SK-N-SH (cell line): ENCODE results near the gene CHPF. TPM values are rescaled to one million over a fixed set of nuclear protein-coding genes. Genes with fewer than 3 reads are reported as not detected.

Source experiments
- CTCF ChIA-PET: fragments of 300-600, 350-600 bp; formaldehyde crosslinking; extraction: SDS; loops from one replicate; lab custom pipeline; 2021; lab: Yijun Ruan, JAX
- POLR2A ChIA-PET: fragments of 350-600 bp; sonication (Branson Sonifier 250); formaldehyde crosslinking; extraction: SDS; loops from one replicate; lab custom pipeline; 2020; ENCODE audit warnings: antibody characterized with exemption, inconsistent platforms; lab: Yijun Ruan, JAX
- DNase-seq: peaks from one replicate; pipeline ENCODE4 v3.0.0; 2012
- H2AFZ ChIP-seq: fragments of 200-600 bp; sonication (generic); 2 replicates; pipeline ENCODE4 v1.8.1; 2016; ENCODE audit warnings: antibody characterized with exemption, mild to moderate bottlenecking, low read depth
- H3F3A ChIP-seq: fragments of 200-600 bp; sonication (generic); replicated peaks from 2 replicates; pipeline ENCODE3; 2016; ENCODE audit warnings: antibody characterized with exemption, mild to moderate bottlenecking; ENCODE audit not compliant: insufficient read depth
- H3K27ac ChIP-seq, 2 experiments: fragments of 200-500 bp in 1 of 2; fragments of 200-600 bp in 1 of 2; sonication (Bioruptor generic) in 1 of 2; sonication (generic), shearing (Covaris generic) in 1 of 2; 2 replicates each; pipeline versions ENCODE4 v1.5.1 to v1.6.1; 2014 to 2016; ENCODE audit warnings: low read depth in 2 of 2, inconsistent platforms in 1 of 2, low read length in 1 of 2, mild to moderate bottlenecking in 1 of 2, mixed read lengths in 1 of 2
- H3K27me3 ChIP-seq: fragments of 200-600 bp; sonication (generic), shearing (Covaris generic); 2 replicates; pipeline ENCODE4 v1.6.1; 2016; ENCODE audit warnings: mixed run types; ENCODE audit not compliant: insufficient read depth
- H3K36me3 ChIP-seq, 2 experiments: fragments of 200-500 bp in 1 of 2; fragments of 200-600 bp in 1 of 2; sonication (Bioruptor generic) in 1 of 2; sonication (generic) in 1 of 2; replicated peaks in 1 of 2; 2 replicates each; pipeline versions ENCODE3 to v1.5.1; 2014 to 2016; ENCODE audit warnings: low read length in 1 of 2, mild to moderate bottlenecking in 1 of 2; ENCODE audit not compliant: insufficient read depth in 2 of 2, control insufficient read depth in 1 of 2
- H3K4me1 ChIP-seq, 2 experiments: fragments of 200-500 bp in 1 of 2; fragments of 200-600 bp in 1 of 2; sonication (Bioruptor generic) in 1 of 2; sonication (generic), shearing (Covaris generic) in 1 of 2; 2 replicates each; pipeline versions ENCODE4 v1.5.1 to v1.6.1; 2014 to 2016; ENCODE audit warnings: low read depth in 1 of 2, low read length in 1 of 2, mixed run types in 1 of 2; ENCODE audit not compliant: insufficient read depth in 2 of 2, control insufficient read depth in 1 of 2
- H3K4me2 ChIP-seq: fragments of 200-600 bp; sonication (generic), shearing (Covaris generic); 2 replicates; pipeline ENCODE4 v1.6.1; 2017; ENCODE audit warnings: mixed run types
- H3K4me3 ChIP-seq, 2 experiments: fragments of 200-500 bp in 1 of 2; fragments of 200-600 bp in 1 of 2; sonication (Bioruptor generic) in 1 of 2; sonication (generic), shearing (Covaris generic) in 1 of 2; 2 replicates each; pipeline versions ENCODE4 v1.5.1 to v1.8.1; 2014 to 2016; ENCODE audit warnings: low read depth in 2 of 2, inconsistent platforms in 1 of 2, low read length in 1 of 2, mild to moderate bottlenecking in 1 of 2, mixed read lengths in 1 of 2, moderate library complexity in 1 of 2
- H3K79me2 ChIP-seq: fragments of 200-600 bp; sonication (generic); 2 replicates; pipeline ENCODE4 v1.8.1; 2017; ENCODE audit warnings: mild to moderate bottlenecking; ENCODE audit not compliant: insufficient read depth
- H3K9ac ChIP-seq: fragments of 200-600 bp; sonication (generic); 2 replicates; pipeline ENCODE4 v1.6.1; 2017; ENCODE audit warnings: mixed run types
- H3K9me2 ChIP-seq: fragments of 200-600 bp; sonication (generic); 2 replicates; pipeline ENCODE4 v1.6.1; 2017; ENCODE audit warnings: mixed run types
- H3K9me3 ChIP-seq: fragments of 200-600 bp; sonication (generic); 2 replicates; pipeline ENCODE4 v1.6.1; 2017; ENCODE audit warnings: mixed run types, mild to moderate bottlenecking, moderate library complexity
- H4K20me1 ChIP-seq: fragments of 200-600 bp; sonication (generic); 2 replicates; pipeline ENCODE4 v1.6.1; 2017; ENCODE audit warnings: mild to moderate bottlenecking, mixed run types; ENCODE audit not compliant: insufficient read depth
- CTCF ChIP-seq: fragments of 200-600 bp; sonication (generic); IDR thresholded peaks from 2 replicates; pipeline ENCODE4 v1.6.1; 2017; ENCODE audit warnings: antibody characterized with exemption, mild to moderate bottlenecking, moderate library complexity
- ELF1 ChIP-seq: IDR thresholded peaks from 2 replicates; pipeline ENCODE4 v1.4.0; 2012
- EP300 ChIP-seq, 2 experiments: IDR thresholded peaks; 2 replicates each; pipeline versions ENCODE4 v1.4.0 to v1.6.1; 2012; ENCODE audit warnings: borderline replicate concordance in 1 of 2, low read depth in 1 of 2, low read length in 1 of 2
- FOSL2 ChIP-seq: IDR thresholded peaks from 2 replicates; pipeline ENCODE4 v1.4.0; 2012; ENCODE audit warnings: low read depth, mild to moderate bottlenecking, moderate library complexity, borderline replicate concordance
- FOXJ3 ChIP-seq: sonication (generic); formaldehyde crosslinking; IDR thresholded peaks from 2 replicates; pipeline ENCODE4 v1.5.1; 2020; ENCODE audit warnings: mild to moderate bottlenecking, missing genetic modification reagents
- FOXM1 ChIP-seq: IDR thresholded peaks from 2 replicates; pipeline ENCODE4 v1.4.0; 2012; ENCODE audit warnings: low read depth, mild to moderate bottlenecking
- MAX ChIP-seq: IDR thresholded peaks from 2 replicates; pipeline ENCODE4 v1.4.0; 2012; ENCODE audit warnings: low read depth
- MEF2A ChIP-seq: IDR thresholded peaks from 2 replicates; pipeline ENCODE4 v1.4.0; 2012; ENCODE audit warnings: low read depth, borderline replicate concordance
- NFIC ChIP-seq: IDR thresholded peaks from 2 replicates; pipeline ENCODE4 v1.4.0; 2012; ENCODE audit warnings: borderline replicate concordance
- NRF1 ChIP-seq: IDR thresholded peaks from 2 replicates; pipeline ENCODE4 v1.6.1; 2012; ENCODE audit warnings: low read depth, mild to moderate bottlenecking, low read length
- PBX3 ChIP-seq: IDR thresholded peaks from 2 replicates; pipeline ENCODE4; 2012
- POLR2AphosphoS5 ChIP-seq: IDR thresholded peaks from 2 replicates; pipeline ENCODE4 v1.6.1; 2012; ENCODE audit warnings: low read depth, low read length
- RAD21 ChIP-seq: IDR thresholded peaks from 2 replicates; pipeline ENCODE4 v1.6.1; 2012; ENCODE audit warnings: mild to moderate bottlenecking, low read length
- RFX5 ChIP-seq: IDR thresholded peaks from 2 replicates; pipeline ENCODE4 v1.6.1; 2012; ENCODE audit warnings: mild to moderate bottlenecking, improper control_type of control experiment, low read length
- RXRA ChIP-seq: IDR thresholded peaks from 2 replicates; pipeline ENCODE4 v1.4.0; 2012; ENCODE audit warnings: low read depth, mild to moderate bottlenecking, borderline replicate concordance
- SIN3A ChIP-seq: IDR thresholded peaks from 2 replicates; pipeline ENCODE4 v1.6.1; 2012; ENCODE audit warnings: low read depth, mild to moderate bottlenecking, low read length, moderate library complexity, borderline replicate concordance
- SMC3 ChIP-seq: IDR thresholded peaks from 2 replicates; pipeline ENCODE4 v1.6.1; 2012; ENCODE audit warnings: low read depth, low read length, improper control_type of control experiment
- TEAD4 ChIP-seq: IDR thresholded peaks from 2 replicates; pipeline ENCODE4 v1.4.0; 2012; ENCODE audit warnings: mild to moderate bottlenecking, borderline replicate concordance; ENCODE audit not compliant: insufficient read depth
- YY1 ChIP-seq: IDR thresholded peaks from 2 replicates; pipeline ENCODE4 v1.4.0; 2012; ENCODE audit warnings: low read depth, mild to moderate bottlenecking
- ZBTB33 ChIP-seq: IDR thresholded peaks from 2 replicates; pipeline ENCODE4 v1.4.0; 2012; ENCODE audit warnings: low read depth, borderline replicate concordance
- WGBS: methylation state at CpG from one replicate; pipeline ENCODE4 v1.1.6; 2017; ENCODE audit warnings: low lambda C conversion rate; 5-methylcytosine and 5-hydroxymethylcytosine counted together
- polyA plus RNA-seq, 3 experiments: library from polyadenylated mRNA; depleted of rRNA; stranded (reverse); fragments of >200 nt; gene quantifications; 2 replicates each; pipeline ENCODE4 v1.2.3, GENCODE V29; 2012
- TF ChIP-seq, protein P1 (sequence below): IDR thresholded peaks from 2 replicates; pipeline ENCODE4 v1.6.1; 2012; ENCODE audit warnings: mild to moderate bottlenecking, low read depth, low read length, moderate library complexity
- TF ChIP-seq, protein P2 (sequence below): fragments of 150-350 bp; IDR thresholded peaks from 2 replicates; pipeline ENCODE4 v1.6.1; 2017; ENCODE audit warnings: antibody characterized with exemption, low read length, low read depth, borderline replicate concordance

The CHPF gene
- polyA plus RNA-seq, 1 of the 3 experiments (the other 2 are of a cell fraction), result 141 TPM

DNA sequence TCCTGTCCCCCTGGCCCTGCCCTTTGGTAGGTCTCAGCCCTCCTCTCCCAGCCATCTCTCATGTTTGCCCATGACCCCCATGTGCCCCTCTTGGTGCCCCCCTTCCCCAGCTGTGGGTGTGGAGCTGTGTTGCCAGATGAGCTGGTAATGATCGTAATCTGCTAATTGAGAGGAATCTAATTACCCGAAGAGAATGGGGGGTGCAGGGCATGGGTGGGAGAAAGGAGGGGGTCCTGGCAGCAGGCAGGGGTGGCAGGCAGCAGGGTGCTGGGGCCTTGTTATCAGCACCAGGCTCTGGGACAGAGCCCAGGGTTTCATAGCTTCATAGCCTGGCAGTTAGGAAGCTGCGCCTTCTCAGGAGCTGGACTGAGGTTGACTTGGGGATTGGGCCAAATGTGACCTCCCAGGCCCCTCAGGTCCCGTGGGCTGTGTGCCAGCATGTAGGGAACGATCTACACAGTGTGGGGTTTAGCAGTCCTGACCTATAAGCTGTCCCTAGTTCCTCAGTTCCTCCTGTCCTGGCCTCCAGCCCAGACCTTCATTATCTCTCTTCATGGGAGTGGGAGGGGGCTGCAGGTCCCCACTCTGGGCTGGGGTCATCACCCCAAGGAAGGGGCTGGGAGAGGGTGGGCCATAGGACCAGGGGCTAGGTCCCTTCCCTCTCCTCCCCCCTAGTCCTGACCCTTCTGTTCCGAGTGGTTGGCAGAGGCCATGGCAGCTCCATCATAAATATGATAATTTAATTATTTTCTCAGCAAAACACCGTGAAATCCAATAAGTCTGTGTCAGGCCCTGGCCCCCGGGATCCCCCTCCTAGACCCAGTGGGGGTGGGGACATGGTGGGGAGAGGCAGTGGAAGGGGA is 35.8 kb downstream of the CHPF start:
- Histone ChIP-seq H3K27me3 (no peaks in the 10 kb centered on the region; the same call in 1 of the 2 replicates), H2AFZ (no peak overlapping the region), H3K9me3 (no peaks in the 10 kb centered on the region), H4K20me1 (no peaks in the 10 kb centered on the region), H3K4me1 (peaks cover 3 to 96% of the 10 kb centered on the region in 2 experiments; a peak in 2 of 4 replicates), H3K9me2 (no peaks in the 10 kb centered on the region), H3K79me2 (no peaks in the 10 kb centered on the region), H3K9ac (no peak overlapping the region), H3K36me3 (peaks cover 6 to 20% of the 10 kb centered on the region in 2 experiments), H3K4me2 (no peak overlapping the region), H3F3A (no peaks in the 10 kb centered on the region), H3K27ac (peak overlapping the region in 1 of 2 experiments; percentile 96; a peak in 2 of 4 replicates), H3K4me3 (no peak overlapping the region; a peak in 1 of 4 replicates)
- 28% methylated on average over 6 of the region's 8 CpGs for WGBS
- peak; percentile 84 for DNase-seq
- CTCF ChIA-PET, result interaction anchor here (0.6 to 62.1 kb wide), 11 partner anchors 7 to 506 kb away, joined by 3 to 2824 read pairs (median 5); partner anchors contain the start of genes ASIC4, CHPF, GMPPA and TMEM198
- POLR2A ChIA-PET, result interaction anchor here (0.5 to 13.5 kb wide), 16 partner anchors 10 to 1108 kb away, joined by 3 to 210 read pairs (median 6); partner anchors contain the start of genes CHPF, GMPPA, OBSL1 and TMEM198
- TF ChIP-seq MEF2A (no peak), YY1 (no peak), FOXJ3 (CRISPR knock-in tag) (peak; percentile 96), RXRA (no peak), PBX3 (no peak), SMC3 (peak; percentile 22; the same call in 1 of the 2 replicates), ZBTB33 (no peak), SIN3A (no peak), RAD21 (peak; percentile 20; the same call in 1 of the 2 replicates), FOSL2 (no peak), MAX (no peak), TEAD4 (no peak), EP300 (IDR thresholded peaks at IDR 0.05; ENCODE audit: borderline replicate concordance in 1 of 2, low read depth in 1 of 2, low read length in 1 of 2) (peak in 1 of 2 experiments; percentile 96; a peak in 2 of 4 replicates), FOXM1 (no peak), NRF1 (no peak), ELF1 (no peak), RFX5 (no peak), NFIC (no peak), POLR2AphosphoS5 (0 out of 2 replicates have a peak, but pooled peaks have one; percentile 18), CTCF (no peak)
- TF ChIP-seq, protein P1, sequence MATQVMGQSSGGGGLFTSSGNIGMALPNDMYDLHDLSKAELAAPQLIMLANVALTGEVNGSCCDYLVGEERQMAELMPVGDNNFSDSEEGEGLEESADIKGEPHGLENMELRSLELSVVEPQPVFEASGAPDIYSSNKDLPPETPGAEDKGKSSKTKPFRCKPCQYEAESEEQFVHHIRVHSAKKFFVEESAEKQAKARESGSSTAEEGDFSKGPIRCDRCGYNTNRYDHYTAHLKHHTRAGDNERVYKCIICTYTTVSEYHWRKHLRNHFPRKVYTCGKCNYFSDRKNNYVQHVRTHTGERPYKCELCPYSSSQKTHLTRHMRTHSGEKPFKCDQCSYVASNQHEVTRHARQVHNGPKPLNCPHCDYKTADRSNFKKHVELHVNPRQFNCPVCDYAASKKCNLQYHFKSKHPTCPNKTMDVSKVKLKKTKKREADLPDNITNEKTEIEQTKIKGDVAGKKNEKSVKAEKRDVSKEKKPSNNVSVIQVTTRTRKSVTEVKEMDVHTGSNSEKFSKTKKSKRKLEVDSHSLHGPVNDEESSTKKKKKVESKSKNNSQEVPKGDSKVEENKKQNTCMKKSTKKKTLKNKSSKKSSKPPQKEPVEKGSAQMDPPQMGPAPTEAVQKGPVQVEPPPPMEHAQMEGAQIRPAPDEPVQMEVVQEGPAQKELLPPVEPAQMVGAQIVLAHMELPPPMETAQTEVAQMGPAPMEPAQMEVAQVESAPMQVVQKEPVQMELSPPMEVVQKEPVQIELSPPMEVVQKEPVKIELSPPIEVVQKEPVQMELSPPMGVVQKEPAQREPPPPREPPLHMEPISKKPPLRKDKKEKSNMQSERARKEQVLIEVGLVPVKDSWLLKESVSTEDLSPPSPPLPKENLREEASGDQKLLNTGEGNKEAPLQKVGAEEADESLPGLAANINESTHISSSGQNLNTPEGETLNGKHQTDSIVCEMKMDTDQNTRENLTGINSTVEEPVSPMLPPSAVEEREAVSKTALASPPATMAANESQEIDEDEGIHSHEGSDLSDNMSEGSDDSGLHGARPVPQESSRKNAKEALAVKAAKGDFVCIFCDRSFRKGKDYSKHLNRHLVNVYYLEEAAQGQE, result peak; percentile 89
- TF ChIP-seq, protein P2, sequence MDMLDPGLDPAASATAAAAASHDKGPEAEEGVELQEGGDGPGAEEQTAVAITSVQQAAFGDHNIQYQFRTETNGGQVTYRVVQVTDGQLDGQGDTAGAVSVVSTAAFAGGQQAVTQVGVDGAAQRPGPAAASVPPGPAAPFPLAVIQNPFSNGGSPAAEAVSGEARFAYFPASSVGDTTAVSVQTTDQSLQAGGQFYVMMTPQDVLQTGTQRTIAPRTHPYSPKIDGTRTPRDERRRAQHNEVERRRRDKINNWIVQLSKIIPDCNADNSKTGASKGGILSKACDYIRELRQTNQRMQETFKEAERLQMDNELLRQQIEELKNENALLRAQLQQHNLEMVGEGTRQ, result no peak
